Endodermal cell (in vitro differentiated cells): ENCODE results near the gene MBD5. TPM values are rescaled to one million over a fixed set of nuclear protein-coding genes. Genes with fewer than 3 reads are reported as not detected.

Experiments
- DNase-seq: peaks from one replicate; pipeline ENCODE4 v3.0.0-alpha.2; 2017
- H3K27ac ChIP-seq: 2 replicates; pipeline ENCODE4 v1.5.1; 2013; ENCODE audit warnings: mild to moderate bottlenecking, low read depth, low read length, moderate library complexity
- H3K27me3 ChIP-seq: 2 replicates; pipeline ENCODE4 v1.6.1; 2013; ENCODE audit warnings: mild to moderate bottlenecking, low read length, moderate library complexity; ENCODE audit not compliant: insufficient read depth, control insufficient read depth, poor library complexity, severe bottlenecking
- H3K36me3 ChIP-seq: 2 replicates; pipeline ENCODE4 v1.7.0; 2013; ENCODE audit warnings: mild to moderate bottlenecking, low read length, moderate library complexity; ENCODE audit not compliant: control insufficient read depth, insufficient read depth
- H3K4me1 ChIP-seq: one replicate; pipeline ENCODE4 v1.7.0; 2013; ENCODE audit warnings: low read length; ENCODE audit not compliant: control insufficient read depth, insufficient read depth
- H3K4me3 ChIP-seq: 2 replicates; pipeline ENCODE4 v1.5.1; 2013; ENCODE audit warnings: mild to moderate bottlenecking, low read length, moderate library complexity
- H3K9ac ChIP-seq: 2 replicates; pipeline ENCODE4 v1.6.1; 2013; ENCODE audit warnings: mild to moderate bottlenecking, low read length, moderate library complexity; ENCODE audit not compliant: poor library complexity, severe bottlenecking; ENCODE audit errors: extremely low read depth
- H3K9me3 ChIP-seq: 2 replicates; pipeline ENCODE4 v1.6.1; 2013; ENCODE audit warnings: mild to moderate bottlenecking, low read length, moderate library complexity; ENCODE audit not compliant: control insufficient read depth
- H3K27ac Mint-ChIP-seq: 2 replicates; pipeline ENCODE4 v1.8.0; 2020; ENCODE audit warnings: mixed read lengths
- H3K27me3 Mint-ChIP-seq: 2 replicates; pipeline ENCODE4 v1.8.0; 2021; ENCODE audit warnings: mild to moderate bottlenecking, mixed read lengths; ENCODE audit not compliant: insufficient read depth
- H3K36me3 Mint-ChIP-seq: 2 replicates; pipeline ENCODE4 v1.8.0; 2020; ENCODE audit warnings: low read depth, mixed read lengths
- H3K4me1 Mint-ChIP-seq: 2 replicates; pipeline ENCODE4 v1.8.0; 2020; ENCODE audit warnings: mixed read lengths
- H3K4me3 Mint-ChIP-seq: 2 replicates; pipeline ENCODE4 v1.8.0; 2020; ENCODE audit warnings: mild to moderate bottlenecking, moderate library complexity, mixed read lengths
- H3K9me3 Mint-ChIP-seq: 2 replicates; pipeline ENCODE4 v1.8.0; 2020; ENCODE audit warnings: mild to moderate bottlenecking, mixed read lengths
- WGBS, 2 experiments: methylation state at CpG; one replicate each; pipeline versions ENCODE4 v1.1.5 to v1.1.7; 2013; ENCODE audit warnings: missing lambda C conversion rate in 2 of 2, mixed read lengths in 1 of 2; ENCODE audit not compliant: insufficient coverage in 1 of 2, insufficient read length in 1 of 2; 5-methylcytosine and 5-hydroxymethylcytosine counted together
- total RNA-seq, 2 donors: library from RNA; stranded (reverse); fragmentation: NEBNext Ultra II Directional in 1 of 2; extraction: Animal tissue kit (Norgen Biotek cat#: 25700) in 1 of 2; gene quantifications; 2 replicates in 1 of 2; 3 replicates in 1 of 2; pipeline ENCODE4 v1.2.1, GENCODE V29; 2021
- TF ChIP-seq, protein P1 (sequence below): fragments of 200-600 bp; sonication (generic); conservative IDR thresholded peaks from 2 replicates; pipeline ENCODE4 v1.5.0; 2021; ENCODE audit warnings: antibody characterized with exemption, mild to moderate bottlenecking

Gene MBD5
- total RNA-seq, 2 donors from 2014 or later = 49.1 to 55.7 TPM

DNA sequence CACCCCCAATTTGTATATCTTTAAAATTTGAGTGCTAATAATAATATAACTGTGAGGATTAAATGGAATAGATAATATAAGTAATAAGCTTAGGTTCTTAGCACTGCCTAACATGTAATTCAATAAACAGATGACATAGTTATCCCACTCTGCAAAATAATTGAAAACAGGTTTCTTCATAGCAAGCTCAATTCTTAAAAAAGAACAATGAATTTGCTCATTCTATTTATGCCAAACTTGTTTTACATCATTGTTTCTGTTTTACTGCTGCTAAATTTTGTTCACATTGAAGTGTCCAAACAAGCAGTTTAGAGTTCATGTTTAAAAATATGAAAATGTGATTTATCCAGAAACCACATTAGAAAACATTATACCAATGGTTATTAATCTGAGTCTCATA, 217.0 kb downstream of the MBD5 start:
- H3K4me1 Mint-ChIP-seq = no peaks in the 10 kb centered on the region
- no peak overlapping the region for H3K4me3 ChIP-seq
- no peak overlapping the region for H3K27ac Mint-ChIP-seq
- no peaks in the 10 kb centered on the region for H3K4me1 ChIP-seq
- peaks cover 30% of the 10 kb centered on the region for H3K36me3 ChIP-seq
- H3K9me3 Mint-ChIP-seq = peaks cover 30% of the 10 kb centered on the region
- TF ChIP-seq, protein P1, sequence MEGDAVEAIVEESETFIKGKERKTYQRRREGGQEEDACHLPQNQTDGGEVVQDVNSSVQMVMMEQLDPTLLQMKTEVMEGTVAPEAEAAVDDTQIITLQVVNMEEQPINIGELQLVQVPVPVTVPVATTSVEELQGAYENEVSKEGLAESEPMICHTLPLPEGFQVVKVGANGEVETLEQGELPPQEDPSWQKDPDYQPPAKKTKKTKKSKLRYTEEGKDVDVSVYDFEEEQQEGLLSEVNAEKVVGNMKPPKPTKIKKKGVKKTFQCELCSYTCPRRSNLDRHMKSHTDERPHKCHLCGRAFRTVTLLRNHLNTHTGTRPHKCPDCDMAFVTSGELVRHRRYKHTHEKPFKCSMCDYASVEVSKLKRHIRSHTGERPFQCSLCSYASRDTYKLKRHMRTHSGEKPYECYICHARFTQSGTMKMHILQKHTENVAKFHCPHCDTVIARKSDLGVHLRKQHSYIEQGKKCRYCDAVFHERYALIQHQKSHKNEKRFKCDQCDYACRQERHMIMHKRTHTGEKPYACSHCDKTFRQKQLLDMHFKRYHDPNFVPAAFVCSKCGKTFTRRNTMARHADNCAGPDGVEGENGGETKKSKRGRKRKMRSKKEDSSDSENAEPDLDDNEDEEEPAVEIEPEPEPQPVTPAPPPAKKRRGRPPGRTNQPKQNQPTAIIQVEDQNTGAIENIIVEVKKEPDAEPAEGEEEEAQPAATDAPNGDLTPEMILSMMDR = no peak
- peaks cover 52% of the 10 kb centered on the region for H3K36me3 Mint-ChIP-seq
- H3K9ac ChIP-seq = no peak overlapping the region
- H3K27me3 Mint-ChIP-seq = no peaks in the 10 kb centered on the region
- H3K27me3 ChIP-seq = no peaks in the 10 kb centered on the region
- DNase-seq = no peak
- peaks cover 45% of the 10 kb centered on the region for H3K9me3 ChIP-seq
- no peak overlapping the region for H3K4me3 Mint-ChIP-seq
- H3K27ac ChIP-seq = no peak overlapping the region

DNA sequence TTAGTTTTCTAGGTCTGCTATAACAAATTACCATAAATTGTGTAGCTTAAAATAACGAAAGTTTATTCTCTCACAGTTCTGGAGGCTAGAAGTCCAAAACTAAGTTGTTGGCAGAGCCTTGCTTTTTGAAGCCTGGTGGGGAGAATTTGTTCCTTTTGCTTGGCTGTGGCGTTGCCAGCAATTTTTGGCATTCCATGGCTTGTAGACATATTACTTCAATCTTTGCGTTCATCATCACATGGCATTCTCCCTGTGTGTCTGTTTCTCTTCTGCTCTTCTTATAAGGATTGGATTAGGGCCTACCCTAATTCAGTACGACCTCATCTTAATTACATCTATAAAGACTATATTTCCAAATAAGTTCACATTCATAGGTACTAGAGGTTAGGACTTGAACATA, 217.7 kb downstream of the MBD5 start:
- 100% methylated on average over 1 to 4 of the region's 4 CpGs for WGBS, 2 experiments
- no peaks in the 10 kb centered on the region for H3K4me1 Mint-ChIP-seq
- no peak overlapping the region for H3K27ac Mint-ChIP-seq
- Histone ChIP-seq H3K36me3 (peaks cover 30% of the 10 kb centered on the region), H3K27ac (no peak overlapping the region), H3K4me1 (no peaks in the 10 kb centered on the region), H3K4me3 (no peak overlapping the region), H3K27me3 (no peaks in the 10 kb centered on the region), H3K9me3 (peaks cover 45% of the 10 kb centered on the region), H3K9ac (no peak overlapping the region)
- TF ChIP-seq, protein P1 = no peak
- no peak overlapping the region for H3K4me3 Mint-ChIP-seq
- peaks cover 52% of the 10 kb centered on the region for H3K36me3 Mint-ChIP-seq
- H3K9me3 Mint-ChIP-seq = peaks cover 30% of the 10 kb centered on the region
- no peak for DNase-seq
- H3K27me3 Mint-ChIP-seq = no peaks in the 10 kb centered on the region

DNA sequence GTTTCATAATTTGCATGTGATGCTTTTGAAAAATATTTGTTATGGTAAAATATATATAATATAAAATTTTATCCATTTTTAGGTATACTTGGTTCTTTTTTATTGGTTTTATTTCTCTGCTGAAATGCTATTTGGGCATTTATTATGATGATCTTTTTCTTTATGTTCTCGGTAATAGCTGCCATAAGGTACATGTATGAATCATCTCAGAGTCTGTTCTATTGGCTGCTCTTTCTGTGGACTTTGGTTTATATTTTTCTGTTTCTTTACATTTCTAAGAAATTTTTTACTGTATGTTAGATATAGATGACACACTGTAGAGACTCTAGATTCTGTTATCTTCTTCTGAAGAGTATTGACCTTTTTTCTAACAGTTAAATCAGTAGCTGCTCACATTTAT, 219.9 kb downstream of the MBD5 start:
- DNase-seq = no peak
- Mint-ChIP-seq H3K27ac (no peak overlapping the region), H3K27me3 (no peaks in the 10 kb centered on the region), H3K4me1 (no peaks in the 10 kb centered on the region), H3K9me3 (peaks cover 29% of the 10 kb centered on the region), H3K36me3 (peaks cover 48% of the 10 kb centered on the region), H3K4me3 (no peak overlapping the region)
- TF ChIP-seq, protein P1 = no peak
- Histone ChIP-seq H3K27me3 (no peaks in the 10 kb centered on the region), H3K36me3 (peaks cover 30% of the 10 kb centered on the region), H3K9me3 (peaks cover 44% of the 10 kb centered on the region), H3K9ac (no peak overlapping the region), H3K27ac (no peak overlapping the region), H3K4me3 (no peak overlapping the region), H3K4me1 (no peaks in the 10 kb centered on the region)
- WGBS, 2 experiments = 92% methylated on average over 1 of the region's 1 CpG; no CpG with 5 or more reads in 1 of the 2 experiments
